ENCODE measurements around the gene GCSAM.

- TF ChIP-seq, protein P1, sequence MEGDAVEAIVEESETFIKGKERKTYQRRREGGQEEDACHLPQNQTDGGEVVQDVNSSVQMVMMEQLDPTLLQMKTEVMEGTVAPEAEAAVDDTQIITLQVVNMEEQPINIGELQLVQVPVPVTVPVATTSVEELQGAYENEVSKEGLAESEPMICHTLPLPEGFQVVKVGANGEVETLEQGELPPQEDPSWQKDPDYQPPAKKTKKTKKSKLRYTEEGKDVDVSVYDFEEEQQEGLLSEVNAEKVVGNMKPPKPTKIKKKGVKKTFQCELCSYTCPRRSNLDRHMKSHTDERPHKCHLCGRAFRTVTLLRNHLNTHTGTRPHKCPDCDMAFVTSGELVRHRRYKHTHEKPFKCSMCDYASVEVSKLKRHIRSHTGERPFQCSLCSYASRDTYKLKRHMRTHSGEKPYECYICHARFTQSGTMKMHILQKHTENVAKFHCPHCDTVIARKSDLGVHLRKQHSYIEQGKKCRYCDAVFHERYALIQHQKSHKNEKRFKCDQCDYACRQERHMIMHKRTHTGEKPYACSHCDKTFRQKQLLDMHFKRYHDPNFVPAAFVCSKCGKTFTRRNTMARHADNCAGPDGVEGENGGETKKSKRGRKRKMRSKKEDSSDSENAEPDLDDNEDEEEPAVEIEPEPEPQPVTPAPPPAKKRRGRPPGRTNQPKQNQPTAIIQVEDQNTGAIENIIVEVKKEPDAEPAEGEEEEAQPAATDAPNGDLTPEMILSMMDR (IDR thresholded peaks at IDR 0.05) = no peak
- TF ChIP-seq POLR2AphosphoS5 (IDR thresholded peaks at IDR 0.05) = no peak
Measured at GRCh38 chr3:112123548-112123947, 9.5 kb downstream of the GCSAM start.

Measured in upper lobe of left lung (tissue), 4 donors.